A549 (cell line): Measurements from ENCODE around the gene RFX1. TPM values are rescaled to one million over a fixed set of nuclear protein-coding genes. Genes with fewer than 3 reads are reported as not detected.

Experiments
- ATAC-seq, 2 experiments: fragments of 200-7000 bp in 1 of 2; fragments of >200 bp in 1 of 2; cut with Nextera tagmentation in 1 of 2; cut with Tn5 transposase in 1 of 2; 3 replicates each; pipeline versions ENCODE4 v1.8.0 to v1.9.1; 2018 to 2020; ENCODE audit warnings: mild to moderate bottlenecking in 1 of 2, moderate library complexity in 1 of 2
- CTCF ChIA-PET: fragments of 300-600 bp; sonication (Branson Sonifier 250); formaldehyde crosslinking; extraction: SDS; loops from one replicate; lab custom pipeline; 2021; ENCODE audit warnings: antibody characterized with exemption, inconsistent platforms; lab: Yijun Ruan, JAX
- POLR2A ChIA-PET: fragments of 350-600 bp; formaldehyde crosslinking; extraction: SDS; loops from one replicate; lab custom pipeline; 2021; ENCODE audit warnings: antibody characterized with exemption, inconsistent platforms; lab: Yijun Ruan, JAX
- DNase-seq, 2 experiments: peaks; one replicate each; pipeline versions ENCODE4 v3.0.0 to v3.0.0-alpha.2; 2011 to 2016; ENCODE audit warnings: low read depth in 1 of 2, low spot score in 1 of 2
- FAIRE-seq: peaks from 2 replicates; lab custom pipeline; 2011; peaks lifted over from hg19 to GRCh38; lab: Jason Lieb, UNC
- H3K27ac ChIP-seq, 2 experiments: fragments of >200 bp; sonication (Bioruptor Twin); formaldehyde crosslinking; 3 replicates each; pipeline ENCODE4 v1.5.1; 2016 to 2017
- H3K4me1 ChIP-seq: fragments of >200 bp; sonication (Bioruptor Twin); formaldehyde crosslinking; 3 replicates; pipeline ENCODE4 v1.6.1; 2016
- H3K4me2 ChIP-seq: fragments of >200 bp; sonication (Bioruptor Twin); formaldehyde crosslinking; 3 replicates; pipeline ENCODE4 v1.6.1; 2016
- H3K4me3 ChIP-seq: fragments of >200 bp; sonication (Bioruptor Twin); formaldehyde crosslinking; 3 replicates; pipeline ENCODE4 v1.5.1; 2016
- H3K9me3 ChIP-seq: fragments of >200 bp; sonication (Bioruptor Twin); formaldehyde crosslinking; 3 replicates; pipeline ENCODE4 v1.6.1; 2016
- BHLHE40 ChIP-seq: IDR thresholded peaks from 2 replicates; pipeline ENCODE4 v1.6.1; 2012; ENCODE audit warnings: low read depth, low read length, inconsistent platforms
- CBX2 ChIP-seq: fragments of 200-600 bp; sonication (generic); IDR thresholded peaks from 2 replicates; pipeline ENCODE4 v1.6.1; 2016; ENCODE audit warnings: low read depth, mild to moderate bottlenecking, borderline replicate concordance
- CEBPB ChIP-seq, 2 experiments: fragments of >200 bp in 1 of 2; sonication (Bioruptor Twin) in 1 of 2; formaldehyde crosslinking in 1 of 2; IDR thresholded peaks; 2 replicates each; pipeline ENCODE4 v1.6.1; 2012 to 2016
- CHD2 ChIP-seq: fragments of 150-350 bp; IDR thresholded peaks from 2 replicates; pipeline ENCODE4 v1.6.1; 2014; ENCODE audit warnings: low read length; ENCODE audit not compliant: partially characterized antibody
- CHD4 ChIP-seq: fragments of 200-600 bp; sonication (generic); IDR thresholded peaks from 2 replicates; pipeline ENCODE4 v1.6.1; 2016; ENCODE audit warnings: antibody characterized with exemption, mild to moderate bottlenecking, borderline replicate concordance
- CTCF ChIP-seq: fragments of >200 bp; sonication (Bioruptor Twin); formaldehyde crosslinking; IDR thresholded peaks from 3 replicates; pipeline ENCODE4 v1.5.1; 2016
- EHF ChIP-seq: fragments of 250-450 bp; sonication (Bioruptor Pico); IDR thresholded peaks from 2 replicates; pipeline ENCODE4 v1.5.0; 2020; ENCODE audit warnings: mild to moderate bottlenecking
- EHMT2 ChIP-seq: fragments of 200-600 bp; sonication (generic); IDR thresholded peaks from 2 replicates; pipeline ENCODE4 v1.6.1; 2016; ENCODE audit warnings: antibody characterized with exemption, low read depth, mild to moderate bottlenecking, moderate library complexity
- ELK1 ChIP-seq: fragments of 150-350 bp; IDR thresholded peaks from 2 replicates; pipeline ENCODE4 v1.6.1; 2014; ENCODE audit warnings: low read depth, mild to moderate bottlenecking, low read length
- ESRRA ChIP-seq: fragments of 150-350 bp; IDR thresholded peaks from 2 replicates; pipeline ENCODE4 v1.6.1; 2014; ENCODE audit warnings: mild to moderate bottlenecking, low read length, borderline replicate concordance
- FOSL2 ChIP-seq, 2 experiments: fragments of 450-650 bp in 1 of 2; fragments of >200 bp in 1 of 2; sonication (Bioruptor Twin) in 1 of 2; formaldehyde crosslinking; IDR thresholded peaks; 2 replicates each; pipeline versions ENCODE4 v1.5.0 to v1.6.1; 2016 to 2020; ENCODE audit warnings: mild to moderate bottlenecking in 1 of 2, moderate library complexity in 1 of 2
- GATA3 ChIP-seq: IDR thresholded peaks from 2 replicates; pipeline ENCODE4 v1.6.1; 2012; ENCODE audit warnings: borderline replicate concordance
- HDAC2 ChIP-seq: fragments of 200-600 bp; sonication (generic); IDR thresholded peaks from 2 replicates; pipeline ENCODE4 v1.6.1; 2016
- HEYL ChIP-seq: fragments of 250-450 bp; sonication (Bioruptor Pico); IDR thresholded peaks from 2 replicates; pipeline ENCODE4 v1.8.0; 2021; ENCODE audit warnings: mild to moderate bottlenecking, moderate library complexity
- HOXB5 ChIP-seq: fragments of 250-450 bp; sonication (Bioruptor Pico); IDR thresholded peaks from 2 replicates; pipeline ENCODE4 v1.5.0; 2020; ENCODE audit warnings: mild to moderate bottlenecking, moderate library complexity
- KDM5A ChIP-seq: fragments of 200-600 bp; sonication (generic); IDR thresholded peaks from 2 replicates; pipeline ENCODE4 v1.6.1; 2016; ENCODE audit warnings: antibody characterized with exemption, mild to moderate bottlenecking
- MAFK ChIP-seq: fragments of 450-650 bp; IDR thresholded peaks from 2 replicates; pipeline ENCODE4 v1.6.1; 2014; ENCODE audit not compliant: partially characterized antibody
- MAX ChIP-seq: IDR thresholded peaks from 2 replicates; pipeline ENCODE4 v1.6.1; 2012
- NFE2L2 ChIP-seq: fragments of 150-350 bp; conservative IDR thresholded peaks from 2 replicates; pipeline ENCODE4 v1.6.1; 2014; ENCODE audit warnings: low read length
- NR3C1 ChIP-seq: fragments of >200 bp; sonication (Bioruptor Twin); formaldehyde crosslinking; IDR thresholded peaks from 3 replicates; pipeline ENCODE4 v1.6.1; 2017
- PBX3 ChIP-seq: IDR thresholded peaks from 2 replicates; pipeline ENCODE4 v1.6.1; 2012
- POLR2A ChIP-seq: IDR thresholded peaks from 2 replicates; pipeline ENCODE4 v1.6.1; 2012; ENCODE audit warnings: mild to moderate bottlenecking, low read length
- POLR2AphosphoS2 ChIP-seq: conservative IDR thresholded peaks from 2 replicates; pipeline ENCODE4 v1.6.1; 2012; ENCODE audit warnings: low read length, improper control_type of control experiment, inconsistent platforms
- RARB ChIP-seq: fragments of 250-450 bp; sonication (Bioruptor Pico); IDR thresholded peaks from 2 replicates; pipeline ENCODE4 v1.8.0; 2021; ENCODE audit warnings: mild to moderate bottlenecking, moderate library complexity
- RCOR1 ChIP-seq: fragments of 150-350 bp; IDR thresholded peaks from 2 replicates; pipeline ENCODE4 v1.6.1; 2014; ENCODE audit warnings: antibody characterized with exemption, low read length, low read depth
- RFX5 ChIP-seq: fragments of 450-650 bp; IDR thresholded peaks from 2 replicates; pipeline ENCODE4 v1.7.1; 2014; ENCODE audit warnings: antibody characterized with exemption, mild to moderate bottlenecking, moderate library complexity
- SMC3 ChIP-seq: fragments of >200 bp; sonication (Bioruptor Twin); formaldehyde crosslinking; IDR thresholded peaks from 3 replicates; pipeline ENCODE4 v1.6.1; 2018; ENCODE audit warnings: inconsistent platforms
- SREBF2 ChIP-seq: fragments of 450-650 bp; IDR thresholded peaks from 2 replicates; pipeline ENCODE4 v1.6.1; 2014; ENCODE audit warnings: mild to moderate bottlenecking, moderate library complexity
- TP53 ChIP-seq: fragments of 250-450 bp; sonication (Bioruptor Pico); IDR thresholded peaks from 2 replicates; pipeline ENCODE4 v1.5.0; 2021; ENCODE audit warnings: mild to moderate bottlenecking, moderate library complexity
- ZNF302 ChIP-seq: fragments of 250-450 bp; sonication (Bioruptor Pico); IDR thresholded peaks from 2 replicates; pipeline ENCODE4 v1.9.0; 2021; ENCODE audit warnings: inconsistent platforms, mild to moderate bottlenecking, moderate library complexity
- WGBS: methylation state at CpG from one replicate; pipeline ENCODE4 v1.1.6; 2017; ENCODE audit errors: missing lambda C conversion rate; 5-methylcytosine and 5-hydroxymethylcytosine counted together
- polyA plus RNA-seq, 4 experiments: library from polyadenylated mRNA; depleted of rRNA in 3 of 4; stranded (reverse); fragments of >200 nt; fragmentation: RNase III in 1 of 4; extraction: RNeasy Plus Mini Kit Qiagen cat#74134 plus additional on column Dnase treatment in 1 of 4; gene quantifications; 2 replicates in 3 of 4; 3 replicates in 1 of 4; pipeline ENCODE4 v1.2.3, GENCODE V29; 2011 to 2017
- TF ChIP-seq, protein P1 (sequence below): fragments of >200 bp; sonication (Bioruptor Twin); formaldehyde crosslinking; IDR thresholded peaks from 2 replicates; pipeline ENCODE4 v1.6.1; 2016
- TF ChIP-seq, protein P2 (sequence below): fragments of 250-450 bp; sonication (Bioruptor Pico); IDR thresholded peaks from 2 replicates; pipeline ENCODE4 v1.5.0; 2021; ENCODE audit warnings: mild to moderate bottlenecking, moderate library complexity, borderline replicate concordance

Gene RFX1
- polyA plus RNA-seq, 2 of the 4 experiments (the other 2 are of a cell fraction): 0.57 to 5.4 TPM

DNA sequence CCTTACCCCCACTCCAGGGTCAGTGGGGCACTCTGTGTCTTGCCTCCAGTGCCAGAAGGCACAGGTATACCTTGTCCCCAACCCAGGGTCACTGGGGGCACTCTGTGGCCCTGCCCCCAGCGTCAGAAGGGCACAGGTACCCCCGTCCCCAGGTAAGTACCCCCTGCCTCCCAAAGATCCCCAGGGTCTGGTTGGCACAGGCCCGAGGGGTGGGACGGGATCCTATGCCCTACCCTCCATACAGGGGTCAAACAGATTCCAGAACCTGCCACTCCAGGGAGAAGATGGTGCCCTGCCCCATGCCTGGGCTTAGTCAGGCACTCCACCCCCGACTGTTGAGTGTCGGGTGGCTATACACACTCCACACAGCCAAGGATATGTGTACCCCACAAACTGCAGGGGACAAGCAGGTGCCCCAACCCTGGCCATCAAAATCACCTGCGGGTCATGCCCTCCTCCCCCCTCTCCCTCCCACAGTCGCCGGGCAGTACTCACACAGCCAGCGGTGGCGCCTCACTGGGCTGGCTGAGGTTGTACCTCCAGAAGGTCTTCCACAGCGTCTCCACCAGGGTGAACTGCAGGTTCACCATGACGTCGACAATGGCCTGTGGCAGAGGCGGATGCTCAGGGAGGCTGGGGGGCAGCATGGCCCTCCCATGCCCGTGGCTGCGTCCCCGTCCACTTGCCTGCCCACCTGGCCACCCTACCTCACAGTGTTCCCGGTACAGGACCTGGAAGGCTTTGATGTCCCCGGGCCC, 40.0 kb downstream of the RFX1 start (continued):
- TF ChIP-seq ELK1 (no peak), FOSL2 (IDR thresholded peaks at IDR 0.05) (no peak), FOSL2 (CRISPR knock-in tag; IDR thresholded peaks at IDR 0.05) (no peak), CHD4 (no peak), HOXB5 (CRISPR knock-in tag) (no peak)

DNA sequence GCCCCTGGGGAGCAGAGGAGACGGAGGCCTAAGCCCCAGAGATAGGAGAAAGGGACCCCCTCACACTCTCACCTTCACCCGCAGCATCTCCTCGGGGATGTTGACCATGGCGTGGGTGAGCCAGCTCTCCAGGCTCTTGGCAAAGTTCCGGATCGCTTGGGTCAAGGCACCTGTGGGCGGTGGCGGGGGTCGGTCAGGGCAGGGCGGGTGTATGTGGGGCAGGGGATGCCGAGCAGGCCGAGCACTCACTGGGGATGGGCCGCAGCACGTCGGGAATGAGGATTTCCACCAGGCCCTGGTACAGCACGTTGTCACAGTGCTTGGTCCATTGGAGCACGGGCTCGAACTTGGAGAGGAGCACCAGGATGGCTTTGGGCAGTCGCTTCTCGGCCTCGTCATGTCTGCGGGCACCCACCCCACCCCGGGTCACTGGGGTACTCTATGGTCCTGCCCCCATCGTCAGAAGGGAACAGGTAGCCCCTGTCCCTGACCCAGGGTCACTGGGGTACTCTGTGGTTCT, 40.7 kb downstream of the RFX1 start:
- no peak overlapping the region for H3K4me3 ChIP-seq
- no peak for ATAC-seq
- TF ChIP-seq HOXB5 (CRISPR knock-in tag): no peak
- TF ChIP-seq CTCF: no peak
- TF ChIP-seq, protein P1, sequence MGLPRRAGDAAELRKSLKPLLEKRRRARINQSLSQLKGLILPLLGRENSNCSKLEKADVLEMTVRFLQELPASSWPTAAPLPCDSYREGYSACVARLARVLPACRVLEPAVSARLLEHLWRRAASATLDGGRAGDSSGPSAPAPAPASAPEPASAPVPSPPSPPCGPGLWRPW: no peak
- TF ChIP-seq CHD2: no peak
- no peak for TF ChIP-seq CEBPB (IDR thresholded peaks at IDR 0.05)
- no peak for TF ChIP-seq EHF (CRISPR knock-in tag)
- TF ChIP-seq HDAC2: no peak
- TF ChIP-seq NR3C1: no peak
- no peak for TF ChIP-seq RARB
- TF ChIP-seq NFE2L2: no peak
- TF ChIP-seq POLR2A: no peak
- TF ChIP-seq HEYL (CRISPR knock-in tag): no peak
- no peak for TF ChIP-seq SREBF2
- no peak for TF ChIP-seq GATA3
- no peak for TF ChIP-seq MAFK
- no peak for TF ChIP-seq ZNF302 (CRISPR knock-in tag)
- TF ChIP-seq, all 56 proteins: peak for 0
- DNase-seq (no peak), FAIRE-seq (no peak)
- Histone ChIP-seq H3K4me2 (no peak overlapping the region), H3K4me1 (no peaks in the 10 kb centered on the region), H3K27ac (no peak overlapping the region), H3K9me3 (no peaks in the 10 kb centered on the region)
- ChIA-PET POLR2A (no interaction called here), CTCF (no interaction called here)
- WGBS: 97% methylated on average over 7 of the region's 24 CpGs

GRCh38 chr19:13964776-13965175, 41.3 kb downstream of the RFX1 start:
- POLR2A ChIA-PET: no interaction called here
- WGBS: 51% methylated on average over 5 of the region's 5 CpGs
- TF ChIP-seq TP53 (CRISPR knock-in tag) (no peak), KDM5A (no peak), NR3C1 (no peak), ESRRA (no peak), RCOR1 (no peak), EHMT2 (no peak), RFX5 (no peak), CBX2 (no peak), PBX3 (no peak), CHD4 (no peak), POLR2AphosphoS2 (no peak), BHLHE40 (no peak), SMC3 (no peak), MAX (no peak)
- TF ChIP-seq, protein P2, sequence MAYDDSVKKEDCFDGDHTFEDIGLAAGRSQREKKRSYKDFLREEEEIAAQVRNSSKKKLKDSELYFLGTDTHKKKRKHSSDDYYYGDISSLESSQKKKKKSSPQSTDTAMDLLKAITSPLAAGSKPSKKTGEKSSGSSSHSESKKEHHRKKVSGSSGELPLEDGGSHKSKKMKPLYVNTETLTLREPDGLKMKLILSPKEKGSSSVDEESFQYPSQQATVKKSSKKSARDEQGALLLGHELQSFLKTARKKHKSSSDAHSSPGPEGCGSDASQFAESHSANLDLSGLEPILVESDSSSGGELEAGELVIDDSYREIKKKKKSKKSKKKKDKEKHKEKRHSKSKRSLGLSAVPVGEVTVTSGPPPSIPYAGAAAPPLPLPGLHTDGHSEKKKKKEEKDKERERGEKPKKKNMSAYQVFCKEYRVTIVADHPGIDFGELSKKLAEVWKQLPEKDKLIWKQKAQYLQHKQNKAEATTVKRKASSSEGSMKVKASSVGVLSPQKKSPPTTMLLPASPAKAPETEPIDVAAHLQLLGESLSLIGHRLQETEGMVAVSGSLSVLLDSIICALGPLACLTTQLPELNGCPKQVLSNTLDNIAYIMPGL (CRISPR knock-in tag): no peak

More at GRCh38 chr19:13964776-13965175, 41.3 kb downstream of the RFX1 start:
- DNase-seq: no peak
- no peaks in the 10 kb centered on the region for H3K4me1 ChIP-seq
- no peak overlapping the region for H3K4me3 ChIP-seq
- ATAC-seq: no peak
- CTCF ChIA-PET: no interaction called here
- no peak for FAIRE-seq
- no peaks in the 10 kb centered on the region for H3K9me3 ChIP-seq
- H3K4me2 ChIP-seq: no peak overlapping the region
- H3K27ac ChIP-seq: no peak overlapping the region
